Upper lobe of right lung (tissue), 1 donor: ENCODE data around the gene RFX1. TPM values are rescaled to one million over a fixed set of nuclear protein-coding genes. Genes with fewer than 3 reads are reported as not detected.

ENCODE experiments used
- ATAC-seq: fragments of 200-7000 bp; cut with Tn5 transposase; one replicate; pipeline ENCODE4 v1.9.1; 2020; ENCODE audit warnings: mild to moderate bottlenecking, moderate library complexity
- DNase-seq: peaks from one replicate; pipeline ENCODE4 v3.0.0-alpha.2; 2020
- H3K27ac ChIP-seq: fragments of 200-600 bp; one replicate; pipeline ENCODE4 v1.8.0; 2022
- H3K27me3 ChIP-seq: fragments of 200-600 bp; one replicate; pipeline ENCODE4 v1.8.0; 2022; ENCODE audit warnings: mild to moderate bottlenecking
- H3K36me3 ChIP-seq: fragments of 200-600 bp; one replicate; pipeline ENCODE4 v1.8.0; 2022
- H3K4me1 ChIP-seq: fragments of 200-600 bp; one replicate; pipeline ENCODE4 v1.8.0; 2022
- H3K4me3 ChIP-seq: fragments of 200-600 bp; one replicate; pipeline ENCODE4 v1.8.0; 2022; ENCODE audit warnings: mild to moderate bottlenecking
- H3K9me3 ChIP-seq: fragments of 200-600 bp; one replicate; pipeline ENCODE4 v1.8.0; 2022
- CTCF ChIP-seq: fragments of 200-600 bp; IDR thresholded peaks from one replicate; pipeline ENCODE4 v1.8.0; 2022; ENCODE audit warnings: antibody characterized with exemption
- intact Hi-C: fragments of 100-400 bp; cut with DNase I; formaldehyde crosslinking; loops from one replicate; pipeline ENCODE4 v1.11.0; 2022
- total RNA-seq: library from RNA; stranded (reverse); fragmentation: NEBNext Ultra II Directional; extraction: Animal tissue kit (Norgen Biotek cat#: 25700); gene quantifications from one replicate; pipeline ENCODE4 v1.2.1, GENCODE V29; 2021
- donor health status: DM: no; HTN: yes; CAD: no; lungs with severe emphysema.

Gene RFX1
- total RNA-seq, 1 donor from 2014 or later = 17.8 TPM

- ATAC-seq (no peak), DNase-seq (no peak)
- no peaks in the 10 kb centered on the region for H3K9me3 ChIP-seq
- no peak for TF ChIP-seq CTCF
- H3K27me3 ChIP-seq = no peaks in the 10 kb centered on the region
- no peak overlapping the region for H3K27ac ChIP-seq
- intact Hi-C loops = no loop called here
- no peaks in the 10 kb centered on the region for H3K36me3 ChIP-seq
- H3K4me3 ChIP-seq = no peak overlapping the region
- no peaks in the 10 kb centered on the region for H3K4me1 ChIP-seq
Measured at GRCh38 chr19:13946414-13946813, 59.7 kb downstream of the RFX1 start.

GRCh38 chr19:13942023-13942684, 64.0 kb downstream of the RFX1 start:
- H3K4me1 ChIP-seq = no peaks in the 10 kb centered on the region
- intact Hi-C loops = no loop called here
- H3K9me3 ChIP-seq = no peaks in the 10 kb centered on the region
- ATAC-seq (no peak), DNase-seq (no peak)
- no peak for TF ChIP-seq CTCF
- H3K27ac ChIP-seq = no peak overlapping the region
- no peak overlapping the region for H3K4me3 ChIP-seq
- no peaks in the 10 kb centered on the region for H3K27me3 ChIP-seq
- no peaks in the 10 kb centered on the region for H3K36me3 ChIP-seq

GRCh38 chr19:13938301-13939064, 67.6 kb downstream of the RFX1 start, which contains the start of gene PODNL1:
TSS of gene PODNL1 (minus strand) at chr19:13938417. CDS start at chr19:13938181, 236 bp downstream.
- H3K27me3 ChIP-seq = no peaks in the 10 kb centered on the region
- H3K4me1 ChIP-seq = no peaks in the 10 kb centered on the region
- DNase-seq (no peak), ATAC-seq (peak; percentile 49)
- no peaks in the 10 kb centered on the region for H3K36me3 ChIP-seq
- H3K4me3 ChIP-seq = peak within 1 kb of the TSS; percentile 39
- no peaks in the 10 kb centered on the region for H3K9me3 ChIP-seq
- no peak for TF ChIP-seq CTCF
- no peak within 1 kb of the TSS for H3K27ac ChIP-seq
- intact Hi-C loops = no loop called here

- Histone ChIP-seq H3K4me1 (no peaks in the 10 kb centered on the region), H3K27ac (no peak overlapping the region), H3K4me3 (peak overlapping the region; percentile 39), H3K9me3 (no peaks in the 10 kb centered on the region), H3K27me3 (no peaks in the 10 kb centered on the region), H3K36me3 (no peaks in the 10 kb centered on the region)
- ATAC-seq = peak; percentile 10
- intact Hi-C loops = no loop called here
- DNase-seq = no peak
- TF ChIP-seq CTCF = no peak
Measured at GRCh38 chr19:13937479-13938300, 68.4 kb downstream of the RFX1 start.

- no peak overlapping the region for H3K4me3 ChIP-seq
- intact Hi-C loops = no loop called here
- H3K9me3 ChIP-seq = no peaks in the 10 kb centered on the region
- TF ChIP-seq CTCF = no peak
- no peak overlapping the region for H3K27ac ChIP-seq
- H3K27me3 ChIP-seq = no peaks in the 10 kb centered on the region
- no peak for ATAC-seq
- DNase-seq = no peak
- no peaks in the 10 kb centered on the region for H3K36me3 ChIP-seq
- H3K4me1 ChIP-seq = no peaks in the 10 kb centered on the region
Measured at GRCh38 chr19:13935765-13936510, 70.2 kb downstream of the RFX1 start.
